ENCODE results near the gene BLOC1S2.

- TF ChIP-seq CTCF (IDR thresholded peaks at IDR 0.05) (no peak), POLR2A (IDR thresholded peaks at IDR 0.05) (no peak), POLR2AphosphoS5 (IDR thresholded peaks at IDR 0.05) (no peak)
Measured at GRCh38 chr10:100334762-100335161, 48.3 kb upstream of the BLOC1S2 start.
